SKM-1 (cell line): Measurements from ENCODE around the gene SPRED3.
"Not testable (repeated sequence)": the region's sequence is repeated elsewhere in the genome, so short reads cannot be mapped to it uniquely, and the experiment has no call there.

ENCODE experiments used
- DNase-seq: peaks from one replicate; lab custom pipeline; 2025; ENCODE audit not compliant: unreplicated experiment; lab: John Stamatoyannopoulos, UW

The SPRED3 gene, protein sequence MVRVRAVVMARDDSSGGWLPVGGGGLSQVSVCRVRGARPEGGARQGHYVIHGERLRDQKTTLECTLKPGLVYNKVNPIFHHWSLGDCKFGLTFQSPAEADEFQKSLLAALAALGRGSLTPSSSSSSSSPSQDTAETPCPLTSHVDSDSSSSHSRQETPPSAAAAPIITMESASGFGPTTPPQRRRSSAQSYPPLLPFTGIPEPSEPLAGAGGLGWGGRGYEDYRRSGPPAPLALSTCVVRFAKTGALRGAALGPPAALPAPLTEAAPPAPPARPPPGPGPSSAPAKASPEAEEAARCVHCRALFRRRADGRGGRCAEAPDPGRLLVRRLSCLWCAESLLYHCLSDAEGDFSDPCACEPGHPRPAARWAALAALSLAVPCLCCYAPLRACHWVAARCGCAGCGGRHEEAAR

DNA sequence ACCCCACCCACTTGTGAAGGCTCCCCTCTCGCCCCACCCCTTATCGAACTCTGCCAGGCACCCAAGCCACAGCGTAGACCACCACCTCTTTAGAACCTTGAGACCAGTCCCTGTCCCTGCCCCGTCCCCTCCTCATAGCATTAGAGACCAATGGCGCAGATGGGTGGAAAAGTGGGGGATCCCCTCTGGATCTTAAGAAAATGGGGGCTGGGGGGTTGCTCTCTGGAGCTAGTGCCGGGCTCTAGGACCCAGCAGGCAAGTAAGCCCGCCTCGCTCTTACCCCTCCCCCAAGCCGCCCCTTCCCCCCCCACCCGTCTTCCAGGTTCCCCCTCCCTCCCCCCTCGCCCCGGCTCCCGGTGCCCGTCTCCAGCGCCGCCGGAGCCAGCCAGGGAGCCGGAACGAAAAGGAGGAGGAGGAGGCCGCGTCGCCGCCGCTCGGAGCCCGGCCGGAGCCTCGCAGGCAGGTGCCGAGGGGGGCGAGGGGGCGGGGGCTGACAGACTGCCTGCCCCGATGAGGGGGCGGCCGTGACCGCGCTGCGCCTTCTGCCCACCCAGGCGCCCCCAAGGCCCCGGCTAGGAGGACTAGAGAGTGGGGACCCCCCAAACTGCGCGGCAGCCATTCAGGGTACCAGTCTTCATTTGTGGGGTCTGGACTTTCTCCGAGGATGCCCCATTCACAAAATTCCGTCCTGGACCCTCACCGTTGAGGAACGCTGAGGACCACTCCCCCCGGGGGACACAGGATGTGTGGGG is at the start of gene SPRED3:
SPRED3 (plus strand) TSS at position 349 of the 752 bp plus-strand sequence. CDS start 1,606 bp downstream, outside the sequence.
- DNase-seq = no peak

DNA sequence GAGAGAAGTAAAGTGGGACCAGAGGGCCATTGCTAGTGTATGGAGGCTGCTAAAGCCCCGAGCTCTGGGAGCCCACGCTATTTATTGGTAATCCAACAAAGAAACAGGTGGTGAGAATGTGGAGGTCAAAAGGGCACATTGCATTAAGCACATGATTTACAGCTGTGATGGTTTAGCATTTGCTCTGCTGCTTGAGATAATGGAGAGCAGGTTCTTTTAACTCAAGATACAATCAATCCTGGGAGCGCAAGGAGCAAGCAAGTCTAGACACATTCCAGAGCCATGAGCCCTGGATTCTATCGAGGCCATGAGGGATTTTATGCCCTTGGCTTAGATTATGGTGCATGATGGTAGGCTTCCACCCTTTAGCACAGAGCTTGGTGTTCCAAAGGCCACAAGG is 49.5 kb upstream of the SPRED3 start:
- DNase-seq = not testable (repeated sequence)

DNA sequence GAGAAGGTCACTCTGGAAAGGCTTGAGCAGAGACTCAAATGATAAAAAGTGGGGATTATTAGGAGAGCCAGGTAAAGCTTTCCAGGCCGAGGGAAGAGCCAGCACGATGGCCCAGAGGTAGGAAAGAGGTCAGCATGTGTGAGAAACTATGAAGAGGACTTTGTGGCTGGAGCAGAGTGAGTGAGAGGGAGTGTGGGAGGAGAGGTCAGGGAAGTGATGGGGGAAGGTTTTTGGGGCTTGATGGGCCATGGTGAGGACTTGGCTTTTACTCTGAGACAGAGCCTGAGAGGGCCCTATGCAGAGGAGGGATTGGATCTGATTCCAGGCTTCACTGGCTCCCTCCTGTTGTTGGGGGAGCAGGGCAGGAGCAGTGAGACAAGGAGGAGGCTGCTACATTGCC is 47.6 kb upstream of the SPRED3 start:
- DNase-seq = no peak

DNA sequence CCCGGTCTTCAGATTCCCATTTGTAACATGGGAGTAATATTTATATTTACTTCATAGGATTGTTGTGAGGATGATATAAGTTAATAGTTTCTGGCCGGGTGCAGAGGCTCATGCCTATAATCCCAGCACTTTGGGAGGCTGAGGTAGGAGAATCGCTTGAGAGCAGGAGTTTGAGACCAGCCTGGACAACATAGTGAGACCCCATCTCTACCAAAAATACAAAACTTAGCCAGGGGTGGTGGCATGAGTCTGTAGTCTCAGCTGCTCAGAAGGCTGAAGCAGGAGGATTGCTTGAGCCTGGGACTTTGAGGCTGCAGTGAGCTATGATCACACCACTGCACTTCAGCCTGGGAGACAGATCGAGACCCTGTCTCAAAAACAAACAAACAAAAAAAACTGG is 41.7 kb upstream of the SPRED3 start:
- no peak for DNase-seq

DNA sequence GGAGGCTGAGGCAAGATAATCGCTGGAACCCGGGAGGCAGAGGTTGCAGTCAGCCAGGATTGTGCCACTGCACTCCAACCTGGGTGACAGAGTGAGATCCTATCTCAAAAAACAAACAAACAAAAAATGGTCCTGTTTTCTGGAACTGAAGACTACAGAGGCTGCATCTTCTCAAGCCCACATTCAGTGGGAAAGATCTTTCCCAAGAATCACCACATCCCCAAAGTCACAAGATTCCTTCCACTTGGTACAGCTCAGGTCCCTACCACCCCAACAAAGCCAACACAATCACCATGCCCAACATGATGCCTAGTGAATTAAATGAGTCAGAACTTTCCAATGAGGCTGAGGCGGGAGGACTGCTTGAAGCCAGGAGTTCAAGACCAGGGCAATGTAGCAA is 37.6 kb upstream of the SPRED3 start:
- DNase-seq = no peak

DNA sequence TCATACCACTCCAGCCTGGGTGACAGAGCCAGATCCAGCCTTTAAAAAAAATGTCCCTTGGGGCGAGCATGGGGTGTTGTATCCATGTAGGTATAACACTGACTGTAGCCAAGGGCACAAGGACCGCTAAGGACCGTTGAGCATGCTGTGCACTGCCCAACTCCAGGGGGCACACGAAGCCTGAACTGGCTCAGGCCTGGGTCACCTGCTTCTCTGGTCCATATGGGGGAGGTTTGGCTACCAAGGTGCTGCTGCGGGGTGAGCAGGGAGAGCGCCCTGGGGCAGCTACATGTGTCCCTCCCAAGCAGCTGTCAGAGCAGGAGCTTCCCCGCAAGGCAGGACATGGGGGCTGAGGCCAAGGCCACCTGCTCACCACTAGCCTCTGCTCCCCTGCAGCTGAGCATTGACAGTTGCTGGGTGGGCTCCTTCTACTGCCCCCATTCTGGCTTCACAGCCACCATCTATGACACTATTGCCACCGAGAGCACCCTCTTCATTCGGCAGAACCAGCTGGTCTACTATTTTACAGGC is 36.6 kb upstream of the SPRED3 start:
- DNase-seq = no peak

DNA sequence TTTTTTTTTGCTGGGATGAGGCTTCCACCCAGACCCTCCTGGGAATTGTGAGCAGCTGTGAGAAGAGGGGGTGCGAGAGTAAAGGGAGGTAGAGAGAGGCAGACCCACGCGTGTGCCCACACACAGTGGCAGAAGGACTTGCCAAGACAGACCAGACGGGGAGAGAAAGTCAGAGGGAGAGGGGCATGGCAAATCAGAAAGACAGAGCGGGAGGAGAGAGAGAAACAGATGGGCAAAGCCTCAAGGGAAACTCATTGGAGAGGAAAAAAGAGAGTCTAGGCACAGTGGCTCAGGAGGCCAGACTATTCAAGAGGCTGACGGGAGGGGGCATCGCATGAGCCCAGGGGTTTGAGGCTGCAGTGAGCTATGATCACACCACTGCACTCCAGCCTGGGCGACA is 35.9 kb upstream of the SPRED3 start:
- no peak for DNase-seq

DNA sequence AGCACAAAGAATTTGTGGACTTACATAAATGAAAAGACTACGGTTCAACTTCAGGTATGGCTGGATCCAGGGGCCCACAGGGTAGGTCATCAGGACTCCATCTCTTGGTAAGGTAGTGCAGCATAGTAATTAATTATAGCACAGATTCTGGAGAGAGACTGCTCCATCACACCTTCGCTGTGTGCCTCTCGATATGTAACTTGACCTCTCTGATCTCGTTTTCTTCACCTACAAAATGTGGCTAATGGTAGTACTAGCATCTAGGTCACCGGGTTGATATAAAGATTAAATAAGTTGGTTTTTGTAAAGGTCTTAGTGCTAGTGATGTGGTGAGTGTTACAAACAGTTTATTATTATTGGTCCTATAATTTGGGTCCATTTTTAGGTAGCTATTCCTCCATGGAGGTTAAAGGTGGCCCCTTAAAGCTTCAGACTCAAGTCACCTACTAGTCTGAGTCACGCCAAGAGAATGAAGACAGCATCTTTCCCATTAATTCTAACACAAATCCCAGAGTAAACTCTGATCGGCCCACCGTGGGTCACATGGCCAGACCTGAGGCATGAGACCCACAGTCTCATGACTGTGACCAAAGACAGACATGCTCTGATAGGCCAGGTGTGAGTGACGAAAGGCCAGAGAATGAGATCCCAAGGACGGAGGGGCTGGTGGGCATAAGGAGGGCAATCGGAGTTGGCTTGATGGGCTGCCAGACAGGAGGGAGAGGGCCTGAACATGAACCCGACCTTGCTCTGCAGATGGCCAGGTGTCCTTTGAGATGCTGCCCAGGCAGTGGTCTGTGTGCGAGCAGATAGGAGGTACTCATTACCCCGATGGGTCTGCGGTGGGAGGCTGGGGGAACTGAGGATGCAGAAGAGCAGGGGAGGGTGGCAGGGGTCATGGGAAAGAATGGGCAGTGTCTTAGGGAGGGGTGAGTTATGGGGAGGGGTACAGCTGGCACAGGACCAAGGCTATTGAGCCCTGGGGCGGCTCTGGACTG is 32.5 kb upstream of the SPRED3 start:
- no peak for DNase-seq

DNA sequence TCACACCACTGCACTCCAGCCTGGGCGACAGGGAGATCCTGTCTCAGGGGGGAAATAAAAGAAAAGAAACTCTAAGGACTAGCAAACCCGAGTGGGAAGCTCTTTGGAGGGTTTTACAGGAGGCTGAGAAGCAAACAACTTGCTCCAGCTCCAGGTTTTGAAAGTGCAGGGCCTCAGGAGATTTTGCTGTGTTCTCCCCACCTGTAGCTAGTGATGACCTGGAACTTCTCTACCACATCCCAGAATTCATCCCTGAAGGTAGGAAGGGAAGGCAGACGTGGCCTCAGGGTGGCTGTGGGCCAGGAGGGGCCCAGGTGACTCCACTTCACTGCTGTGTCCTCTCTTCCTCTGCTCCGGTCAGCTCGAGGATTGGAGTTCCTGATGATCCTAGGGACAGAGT is 30.4 kb upstream of the SPRED3 start:
- no peak for DNase-seq

DNA sequence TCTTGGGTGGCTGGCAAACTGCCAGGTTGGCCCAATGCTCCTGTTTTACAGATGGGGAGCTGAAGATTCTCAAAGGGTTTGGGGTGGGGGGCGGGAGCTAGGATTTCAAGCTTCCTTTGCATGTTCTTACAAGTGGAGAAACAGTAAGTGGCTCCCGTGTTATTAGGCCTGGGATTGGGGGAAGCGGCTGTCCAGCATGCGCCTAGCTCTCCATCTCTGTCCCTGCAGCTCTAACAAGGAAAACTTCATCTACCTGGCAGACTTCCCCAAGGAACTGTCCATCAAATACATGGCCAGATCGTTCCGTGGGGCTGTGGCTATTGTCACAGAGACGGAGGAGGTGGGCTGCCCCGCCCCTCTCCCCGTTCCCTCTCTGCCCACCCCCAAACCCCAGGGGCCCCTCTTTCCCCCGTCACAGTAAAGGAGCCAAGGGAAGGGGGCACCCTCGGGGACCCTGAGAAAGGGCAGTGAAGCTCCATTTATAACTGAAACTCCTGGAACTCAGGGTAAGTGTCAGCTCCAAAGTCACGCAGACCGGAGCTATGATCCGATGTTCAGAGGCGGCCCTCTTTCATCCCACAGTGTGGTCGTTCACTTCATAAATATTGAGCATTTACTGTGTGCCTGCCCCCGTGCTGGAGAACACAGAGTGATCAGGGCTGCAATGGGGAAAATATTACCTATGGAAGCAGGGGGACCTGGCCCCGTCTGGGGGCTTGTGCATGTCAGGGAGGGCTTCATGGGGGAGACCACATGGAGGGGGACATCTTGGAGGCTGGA is 29.1 kb upstream of the SPRED3 start:
- DNase-seq = no peak

DNA sequence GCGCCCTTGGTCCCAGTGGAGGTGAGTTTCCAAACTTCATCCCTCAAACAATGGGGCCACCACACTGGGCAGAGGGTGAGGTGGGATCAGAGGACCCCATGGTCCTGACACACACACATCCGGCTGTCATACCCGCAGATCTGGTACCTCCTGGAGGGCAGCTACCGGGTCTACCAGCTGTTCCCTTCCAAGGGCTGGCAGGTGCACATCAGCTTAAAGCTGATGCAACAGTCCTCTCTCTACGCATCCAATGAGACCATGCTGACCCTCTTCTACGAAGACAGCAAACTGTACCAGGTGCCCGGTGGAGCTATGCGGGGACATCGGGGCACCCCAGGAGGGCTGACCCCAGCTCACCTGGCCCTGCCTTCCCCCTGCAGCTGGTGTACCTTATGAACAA is 28.1 kb upstream of the SPRED3 start:
- no peak for DNase-seq

DNA sequence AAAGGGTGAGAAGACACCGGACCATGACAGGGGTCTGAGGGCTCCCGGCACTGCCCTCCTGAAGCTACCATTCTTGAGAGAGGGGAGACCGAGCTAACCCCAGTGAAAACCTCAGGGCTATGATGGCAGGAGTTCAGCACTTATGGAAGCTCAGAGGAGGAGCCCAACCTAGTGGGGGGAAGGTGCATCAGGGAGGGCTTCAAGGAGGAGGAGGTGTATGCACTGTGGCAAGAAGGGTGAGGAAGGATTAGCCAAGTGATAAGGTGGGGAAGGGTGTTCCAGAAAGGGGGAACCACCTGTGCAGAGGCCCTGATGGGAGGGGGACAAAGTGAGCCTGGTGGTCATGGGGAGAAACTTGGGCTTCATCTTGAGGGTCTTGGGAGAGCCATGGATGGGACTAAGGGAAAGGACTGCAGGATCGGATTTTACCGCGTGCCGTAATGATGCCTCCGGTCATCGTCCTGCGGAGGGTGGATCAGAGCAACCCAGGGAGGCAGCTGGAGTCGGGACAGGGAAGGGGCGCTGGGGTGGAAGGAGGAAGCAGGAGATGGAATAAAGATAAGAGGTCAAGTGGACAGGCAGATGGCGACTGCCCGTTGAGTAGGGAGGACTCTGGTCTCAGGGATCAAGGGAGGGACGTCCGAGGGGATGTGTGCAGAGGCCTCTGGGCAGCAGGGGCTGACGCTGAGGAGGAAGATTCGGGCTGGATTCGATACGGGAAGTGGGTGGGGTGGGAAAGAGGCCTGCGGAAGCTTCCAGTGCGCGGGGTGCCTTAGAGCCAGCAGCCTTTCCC is 27.5 kb upstream of the SPRED3 start:
- DNase-seq = no peak

DNA sequence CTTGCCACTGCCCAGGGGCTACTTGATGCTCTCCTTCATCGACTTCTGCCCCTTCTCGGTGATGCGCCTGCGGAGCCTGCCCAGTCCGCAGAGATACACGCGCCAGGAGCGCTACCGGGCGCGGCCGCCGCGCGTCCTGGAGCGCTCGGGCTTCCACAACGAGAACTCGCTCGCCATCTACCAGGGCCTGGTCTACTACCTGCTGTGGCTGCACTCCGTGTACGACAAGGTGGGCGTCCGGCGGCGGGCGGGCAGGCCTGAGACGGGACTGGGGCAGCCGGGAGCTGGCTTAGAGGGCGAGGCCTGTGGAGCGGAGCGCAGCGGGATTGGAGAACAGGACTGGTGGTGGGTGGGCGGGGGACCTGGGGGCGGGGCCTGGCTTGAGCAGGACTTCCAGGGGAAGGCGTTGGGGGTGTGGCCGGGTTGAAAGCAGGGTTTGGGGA is 26.8 kb upstream of the SPRED3 start:
- DNase-seq = no peak

DNA sequence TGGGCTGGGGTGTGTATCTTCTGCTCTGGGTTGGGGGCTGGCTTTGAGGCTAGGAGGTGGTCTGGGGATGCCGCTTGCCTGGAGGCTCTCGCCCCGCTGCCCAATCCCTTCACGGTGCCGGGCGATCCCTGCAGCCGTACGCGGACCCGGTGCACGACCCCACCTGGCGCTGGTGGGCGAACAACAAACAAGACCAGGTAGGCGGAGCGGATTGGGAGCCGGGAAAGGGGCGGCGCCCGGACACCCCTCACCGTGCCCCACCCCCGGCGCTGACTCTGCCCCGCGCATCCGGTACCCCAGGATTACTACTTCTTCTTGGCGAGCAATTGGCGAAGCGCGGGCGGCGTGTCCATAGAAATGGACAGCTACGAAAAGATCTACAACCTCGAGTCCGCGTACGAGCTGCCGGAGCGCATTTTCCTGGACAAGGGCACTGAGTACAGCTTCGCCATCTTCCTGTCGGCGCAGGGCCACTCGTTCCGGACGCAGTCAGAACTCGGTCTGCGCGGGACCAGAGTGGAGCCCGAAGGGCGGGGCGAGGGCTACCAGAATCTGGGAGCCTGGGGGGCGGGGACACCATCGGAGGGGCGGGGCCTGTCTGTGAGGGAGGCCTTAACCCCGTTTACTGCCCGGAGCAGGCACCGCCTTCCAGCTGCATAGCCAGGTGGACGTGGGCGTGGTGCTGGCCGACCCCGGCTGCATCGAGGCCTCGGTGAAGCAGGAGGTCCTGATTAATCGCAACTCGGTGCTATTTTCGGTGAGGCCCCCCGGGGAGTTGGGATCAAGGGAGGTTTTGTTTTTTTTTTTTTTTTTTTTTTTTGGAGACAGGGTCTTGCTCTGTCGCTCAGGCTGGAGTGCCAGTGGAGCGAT is 26.2 kb upstream of the SPRED3 start:
- DNase-seq = no peak

DNA sequence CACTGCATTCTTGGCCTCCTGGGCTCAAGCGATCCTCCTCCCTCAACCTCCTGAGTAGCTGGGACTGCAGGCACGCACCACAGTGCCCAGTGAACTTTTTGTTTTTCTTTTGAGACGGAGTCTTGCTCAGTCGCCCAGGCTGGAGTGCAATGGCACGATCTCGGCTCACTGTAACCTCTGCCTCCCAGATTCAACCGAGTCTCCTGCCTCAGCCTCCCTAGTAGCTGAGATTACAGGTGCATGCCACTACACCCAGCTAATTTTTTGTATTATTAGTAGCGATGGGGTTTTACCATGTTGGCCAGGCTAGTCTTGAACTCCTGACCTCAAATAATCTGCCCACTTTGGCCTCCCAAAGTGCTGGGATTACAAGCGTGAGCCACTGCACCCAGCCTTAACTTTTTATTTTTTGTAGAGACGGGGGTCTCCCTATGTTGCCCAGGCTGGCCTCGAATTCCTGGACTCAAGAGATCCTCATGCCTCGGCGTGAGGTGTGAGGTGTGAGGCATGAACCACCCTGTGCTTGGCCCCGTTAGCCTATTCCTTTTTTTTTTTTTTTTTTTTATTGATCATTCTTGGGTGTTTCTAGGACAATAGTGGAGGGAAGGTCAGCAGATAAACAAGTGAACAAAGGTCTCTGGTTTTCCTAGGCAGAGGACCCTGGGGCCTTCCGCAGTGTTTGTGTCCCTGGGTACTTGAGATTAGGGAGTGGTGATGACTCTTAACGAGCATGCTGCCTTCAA is 25.4 kb upstream of the SPRED3 start:
- not testable (repeated sequence) for DNase-seq

DNA sequence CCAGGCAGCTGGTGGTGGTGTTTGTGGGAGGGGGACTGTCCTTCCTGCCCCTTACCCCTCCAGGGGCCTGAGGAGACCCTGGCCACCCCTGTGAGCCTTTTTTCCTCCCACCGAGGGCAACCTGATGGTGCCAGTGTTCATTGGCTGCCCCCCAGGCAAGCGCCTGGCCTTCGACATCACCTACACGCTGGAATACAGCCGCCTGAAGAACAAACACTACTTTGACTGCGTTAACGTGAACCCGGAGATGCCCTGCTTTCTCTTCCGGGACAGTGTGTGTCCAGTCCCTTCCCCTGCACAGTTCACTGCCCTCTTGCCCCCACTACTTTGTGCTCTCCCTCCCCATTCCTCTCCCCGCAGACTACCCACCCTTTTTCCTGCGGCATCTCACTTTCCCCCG is 21.5 kb upstream of the SPRED3 start:
- DNase-seq = no peak

DNA sequence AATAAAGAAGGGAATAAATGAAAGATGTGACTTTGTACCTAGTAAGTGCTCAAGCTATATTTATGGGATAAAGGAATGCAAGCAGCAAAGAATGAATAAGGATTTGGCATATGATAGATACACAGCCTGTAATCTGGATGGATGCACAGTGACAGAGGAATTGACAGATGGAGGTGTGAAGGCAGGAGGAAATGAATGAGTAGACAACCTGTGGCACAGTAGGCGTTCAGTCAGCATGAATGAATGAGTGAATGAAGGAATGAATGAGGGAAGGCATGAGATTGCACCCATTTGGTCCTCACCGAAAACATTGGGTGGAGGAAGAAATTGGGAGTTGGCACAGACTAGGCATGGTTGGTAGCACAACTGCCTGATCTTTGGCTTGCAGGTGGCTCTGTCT is 18.9 kb upstream of the SPRED3 start:
- no peak for DNase-seq

DNA sequence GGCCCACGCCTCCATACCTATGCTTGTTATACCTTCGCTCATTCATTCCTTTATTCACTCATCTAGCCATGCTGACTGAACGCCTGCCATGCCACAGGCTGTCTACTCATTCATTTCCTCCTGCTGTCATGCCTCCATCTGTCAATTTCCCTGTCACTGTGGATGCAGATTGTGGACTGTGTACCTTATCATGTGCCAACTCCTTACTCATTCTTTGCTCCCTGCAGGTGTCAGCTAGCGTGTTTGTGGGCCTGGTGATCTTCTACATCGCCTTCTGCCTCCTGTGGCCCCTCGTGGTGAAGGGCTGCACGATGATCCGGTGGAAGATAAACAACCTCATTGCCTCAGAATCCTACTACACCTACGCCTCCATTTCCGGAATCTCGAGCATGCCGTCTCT is 18.2 kb upstream of the SPRED3 start:
- DNase-seq = no peak
